Effector memory CD8-positive, alpha-beta T cell (primary cell): ENCODE results near the gene MYO1C.
"Not testable (repeated sequence)": the region's sequence is repeated elsewhere in the genome, so short reads cannot be mapped to it uniquely, and the experiment has no call there.

Source experiments
- ATAC-seq: fragments of 150-1000 bp; cut with Tn5 transposase; replicated peaks from 2 replicates; pipeline ENCODE4 v1.10.0; 2021; ENCODE audit warnings: mild to moderate bottlenecking, moderate library complexity
- DNase-seq, 3 experiments: peaks; one replicate each; pipeline ENCODE4 v3.0.0; 2021
- H3K27ac Mint-ChIP-seq, 2 donors: one replicate each; pipeline ENCODE4 v1.8.0; 2022; ENCODE audit warnings: mild to moderate bottlenecking in 2 of 2, mixed read lengths in 2 of 2, moderate library complexity in 2 of 2
- H3K27me3 Mint-ChIP-seq, 2 donors: one replicate each; pipeline ENCODE4 v1.8.0; 2022; ENCODE audit warnings: mixed read lengths in 2 of 2
- H3K36me3 Mint-ChIP-seq: one replicate; pipeline ENCODE4 v1.8.0; 2022; ENCODE audit warnings: mild to moderate bottlenecking, moderate library complexity, mixed read lengths; ENCODE audit not compliant: insufficient read depth
- H3K4me1 Mint-ChIP-seq, 2 donors: one replicate each; pipeline ENCODE4 v1.8.0; 2022; ENCODE audit warnings: low read depth in 2 of 2, mixed read lengths in 2 of 2
- H3K4me3 Mint-ChIP-seq, 2 donors: one replicate each; pipeline ENCODE4 v1.8.0; 2022; ENCODE audit warnings: mild to moderate bottlenecking in 2 of 2, mixed read lengths in 2 of 2, moderate library complexity in 2 of 2
- H3K9me3 Mint-ChIP-seq, 2 donors: one replicate each; pipeline ENCODE4 v1.8.0; 2022; ENCODE audit warnings: mixed read lengths in 2 of 2

Gene MYO1C

GRCh38 chr17:1438593-1439083 is 53.8 kb downstream of the MYO1C start:
- H3K4me3 Mint-ChIP-seq = no peak overlapping the region

DNA sequence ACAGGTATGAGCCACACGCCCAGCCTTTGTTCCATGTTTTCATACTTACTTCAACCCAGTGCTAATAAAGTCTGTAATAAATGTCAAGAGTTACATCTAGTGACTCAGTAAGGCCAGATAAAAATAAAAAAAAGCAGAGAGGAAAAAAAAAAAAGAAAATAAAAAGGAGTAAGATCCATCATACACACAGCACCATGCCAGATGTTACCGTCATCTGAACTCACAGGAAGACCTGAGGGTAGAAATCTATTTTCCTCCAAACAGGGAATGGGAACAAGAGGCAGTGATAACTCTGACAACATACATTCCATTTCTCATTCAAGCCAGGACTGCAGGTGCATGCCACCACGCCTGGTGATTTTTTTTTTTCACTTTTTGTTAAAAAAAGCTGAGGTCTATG is 57.2 kb downstream of the MYO1C start:
- peaks cover 45% of the 10 kb centered on the region for H3K36me3 Mint-ChIP-seq
- H3K9me3 Mint-ChIP-seq = no peaks in the 10 kb centered on the region
- no peaks in the 10 kb centered on the region for H3K27me3 Mint-ChIP-seq
- DNase-seq (no peak), ATAC-seq (no peak)
- peak overlapping the region in 1 of 2 donors; percentile 36 for H3K27ac Mint-ChIP-seq
- H3K4me3 Mint-ChIP-seq = no peak overlapping the region
- H3K4me1 Mint-ChIP-seq = peaks cover 17 to 32% of the 10 kb centered on the region in 2 donors

More at GRCh38 chr17:1438593-1439083, 53.8 kb downstream of the MYO1C start:
- Mint-ChIP-seq H3K27me3 (no peaks in the 10 kb centered on the region), H3K4me1 (peaks cover 12 to 18% of the 10 kb centered on the region in 2 donors), H3K9me3 (no peaks in the 10 kb centered on the region), H3K27ac (peak overlapping the region in 1 of 2 donors; percentile 60), H3K36me3 (peaks cover 49% of the 10 kb centered on the region)
- no peak for DNase-seq
- ATAC-seq = no peak

- H3K27ac Mint-ChIP-seq = no peak overlapping the region
- no peaks in the 10 kb centered on the region for H3K9me3 Mint-ChIP-seq
- no peak overlapping the region for H3K4me3 Mint-ChIP-seq
- H3K4me1 Mint-ChIP-seq = peaks cover 14 to 28% of the 10 kb centered on the region in 2 donors
- no peak for ATAC-seq
- DNase-seq = no peak
- H3K27me3 Mint-ChIP-seq = no peaks in the 10 kb centered on the region
- peaks cover 49% of the 10 kb centered on the region for H3K36me3 Mint-ChIP-seq
Observed at GRCh38 chr17:1434150-1434549, 58.3 kb downstream of the MYO1C start.

DNA sequence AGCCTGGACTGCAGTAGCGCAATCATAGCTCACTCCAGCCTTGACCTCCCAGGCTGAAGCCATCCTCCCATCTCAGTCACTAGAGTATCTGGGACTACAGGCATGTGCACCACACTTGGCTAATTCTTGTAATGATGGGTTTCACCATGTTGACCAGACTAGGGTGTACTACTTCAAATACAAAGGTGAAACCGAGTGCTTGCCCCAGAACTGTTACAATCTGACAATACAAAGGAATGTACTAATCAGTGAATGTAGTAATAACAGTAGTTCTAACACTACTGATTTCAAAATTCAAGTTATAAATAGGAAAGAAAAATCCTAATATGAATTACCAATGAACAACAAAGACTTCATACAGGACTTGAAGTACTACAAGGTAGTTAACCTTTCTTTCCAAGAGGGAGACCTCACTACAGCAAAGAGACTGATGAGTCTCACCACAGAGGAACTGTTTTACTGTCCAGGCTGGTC is 60.8 kb downstream of the MYO1C start:
- DNase-seq = no peak
- peak overlapping the region; percentile 41 to 82 for H3K27ac Mint-ChIP-seq
- H3K4me1 Mint-ChIP-seq = peaks cover 11 to 25% of the 10 kb centered on the region in 2 donors
- H3K4me3 Mint-ChIP-seq = no peak overlapping the region
- no peaks in the 10 kb centered on the region for H3K27me3 Mint-ChIP-seq
- H3K36me3 Mint-ChIP-seq = peaks cover 54% of the 10 kb centered on the region
- no peak for ATAC-seq
- H3K9me3 Mint-ChIP-seq = no peaks in the 10 kb centered on the region

- H3K9me3 Mint-ChIP-seq = no peaks in the 10 kb centered on the region
- ATAC-seq = no peak
- peaks cover 6 to 16% of the 10 kb centered on the region in 2 donors for H3K4me1 Mint-ChIP-seq
- H3K4me3 Mint-ChIP-seq = no peak overlapping the region
- no peak for DNase-seq
- peak overlapping the region; percentile 39 to 41 for H3K27ac Mint-ChIP-seq
- peaks cover 37% of the 10 kb centered on the region for H3K36me3 Mint-ChIP-seq
- H3K27me3 Mint-ChIP-seq = no peaks in the 10 kb centered on the region
Observed at GRCh38 chr17:1423456-1424135, 68.9 kb downstream of the MYO1C start.

GRCh38 chr17:1422885-1423284 is 69.6 kb downstream of the MYO1C start:
- no peaks in the 10 kb centered on the region for H3K9me3 Mint-ChIP-seq
- ATAC-seq (no peak), DNase-seq (no peak)
- peak overlapping the region in 1 of 2 donors; percentile 39 for H3K27ac Mint-ChIP-seq
- H3K4me3 Mint-ChIP-seq = no peak overlapping the region
- H3K36me3 Mint-ChIP-seq = peaks cover 31% of the 10 kb centered on the region
- H3K27me3 Mint-ChIP-seq = no peaks in the 10 kb centered on the region
- peaks cover 6 to 13% of the 10 kb centered on the region in 2 donors for H3K4me1 Mint-ChIP-seq

DNA sequence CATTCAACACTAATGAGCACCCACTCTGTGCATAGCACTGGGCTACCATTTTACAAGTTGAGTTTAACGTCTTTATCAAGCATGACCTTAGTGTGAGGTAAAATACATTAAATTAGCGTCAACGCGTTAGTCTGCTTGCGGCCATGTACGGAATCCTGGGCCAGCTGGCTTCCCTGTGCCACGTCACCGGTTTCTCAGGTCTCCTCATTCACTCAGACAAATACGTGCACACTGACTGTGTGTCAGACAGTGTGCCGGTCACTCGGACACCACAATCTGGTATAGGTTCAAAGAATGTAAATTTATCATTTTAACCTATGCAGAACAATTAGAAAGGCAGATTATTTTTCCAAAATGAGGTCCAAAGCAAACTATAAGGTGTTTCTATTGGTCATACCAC is 71.0 kb downstream of the MYO1C start:
- Mint-ChIP-seq H3K36me3 (peaks cover 38% of the 10 kb centered on the region), H3K27ac (no peak overlapping the region), H3K4me1 (peaks cover 6 to 13% of the 10 kb centered on the region in 2 donors), H3K9me3 (no peaks in the 10 kb centered on the region), H3K4me3 (no peak overlapping the region), H3K27me3 (no peaks in the 10 kb centered on the region)
- DNase-seq (no peak), ATAC-seq (no peak)

GRCh38 chr17:1420981-1421380 is 71.5 kb downstream of the MYO1C start:
- ATAC-seq = no peak
- no peak overlapping the region for H3K4me3 Mint-ChIP-seq
- H3K9me3 Mint-ChIP-seq = no peaks in the 10 kb centered on the region
- no peak overlapping the region for H3K27ac Mint-ChIP-seq
- DNase-seq = no peak
- no peaks in the 10 kb centered on the region for H3K27me3 Mint-ChIP-seq
- H3K4me1 Mint-ChIP-seq = peaks cover 4 to 12% of the 10 kb centered on the region in 2 donors
- H3K36me3 Mint-ChIP-seq = peaks cover 40% of the 10 kb centered on the region

DNA sequence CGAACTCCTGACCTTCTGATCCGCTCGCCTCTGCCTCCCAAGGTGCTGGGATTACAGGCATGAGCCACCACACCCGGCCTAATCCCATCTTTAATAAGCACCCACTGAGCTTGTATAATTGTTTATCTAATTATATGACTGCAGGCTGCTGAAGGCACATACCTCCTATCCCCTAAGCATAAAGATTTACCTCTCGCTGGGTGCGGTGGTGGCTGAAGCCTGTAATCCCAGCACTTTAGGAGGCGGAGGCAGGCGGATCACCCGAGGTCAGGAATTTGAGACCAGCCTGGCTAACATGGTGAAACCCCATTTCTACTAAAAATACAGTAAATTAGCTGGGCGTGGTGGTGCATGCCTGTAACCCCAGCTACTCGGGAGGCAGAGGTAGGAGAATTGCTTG is 72.3 kb downstream of the MYO1C start:
- no peak for ATAC-seq
- no peaks in the 10 kb centered on the region for H3K9me3 Mint-ChIP-seq
- H3K4me3 Mint-ChIP-seq = no peak overlapping the region
- no peaks in the 10 kb centered on the region for H3K27me3 Mint-ChIP-seq
- peaks cover 3 to 4% of the 10 kb centered on the region in 2 donors for H3K4me1 Mint-ChIP-seq
- peaks cover 39% of the 10 kb centered on the region for H3K36me3 Mint-ChIP-seq
- no peak for DNase-seq
- H3K27ac Mint-ChIP-seq = no peak overlapping the region

GRCh38 chr17:1418476-1418875 is 74.0 kb downstream of the MYO1C start:
- not testable (repeated sequence) for DNase-seq, H3K9me3 Mint-ChIP-seq, H3K4me1 Mint-ChIP-seq, H3K27me3 Mint-ChIP-seq, H3K4me3 Mint-ChIP-seq, ATAC-seq, H3K27ac Mint-ChIP-seq
- peaks cover 35% of the 10 kb centered on the region for H3K36me3 Mint-ChIP-seq

DNA sequence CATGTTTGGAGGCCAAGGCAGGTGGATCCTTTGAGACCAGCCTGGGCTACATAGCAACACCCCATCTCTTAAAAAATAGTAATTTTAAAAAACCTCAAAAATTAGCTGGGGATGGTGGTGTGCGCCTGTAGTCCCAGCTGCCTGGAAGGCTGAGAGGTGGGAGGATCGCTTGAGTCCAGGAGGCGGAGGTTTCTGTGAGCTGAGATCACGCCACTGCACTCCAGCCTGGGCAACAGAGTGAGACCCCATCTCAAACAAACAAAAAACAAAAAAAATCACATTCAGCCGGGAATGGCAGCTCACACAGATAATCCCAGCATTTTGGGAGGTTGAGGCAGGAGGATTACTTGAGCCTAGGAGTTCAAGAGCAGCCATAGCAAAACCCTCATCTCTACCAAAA is 76.1 kb downstream of the MYO1C start:
- H3K27me3 Mint-ChIP-seq = no peaks in the 10 kb centered on the region
- peaks cover 21% of the 10 kb centered on the region for H3K36me3 Mint-ChIP-seq
- H3K4me3 Mint-ChIP-seq = no peak overlapping the region
- no peaks in the 10 kb centered on the region for H3K9me3 Mint-ChIP-seq
- ATAC-seq (no peak), DNase-seq (no peak)
- H3K27ac Mint-ChIP-seq = no peak overlapping the region
- peaks cover 0 to 3% of the 10 kb centered on the region in 2 donors for H3K4me1 Mint-ChIP-seq

- DNase-seq (no peak), ATAC-seq (no peak)
- H3K27ac Mint-ChIP-seq = no peak overlapping the region
- H3K9me3 Mint-ChIP-seq = no peaks in the 10 kb centered on the region
- H3K4me1 Mint-ChIP-seq = peaks cover 0 to 3% of the 10 kb centered on the region in 2 donors
- H3K4me3 Mint-ChIP-seq = no peak overlapping the region
- no peaks in the 10 kb centered on the region for H3K27me3 Mint-ChIP-seq
- peaks cover 9% of the 10 kb centered on the region for H3K36me3 Mint-ChIP-seq
Observed at GRCh38 chr17:1414634-1415033, 77.9 kb downstream of the MYO1C start.
